ENCODE measurements around the gene PDK2. TPM values are rescaled to one million over a fixed set of nuclear protein-coding genes. Genes with fewer than 3 reads are reported as not detected.
A peak's percentile ranks its signal among the peaks of the same experiment; 100 is the strongest.

PDK2 gene
- total RNA-seq, 1 donor from 2014 or later = 12.6 TPM

DNA sequence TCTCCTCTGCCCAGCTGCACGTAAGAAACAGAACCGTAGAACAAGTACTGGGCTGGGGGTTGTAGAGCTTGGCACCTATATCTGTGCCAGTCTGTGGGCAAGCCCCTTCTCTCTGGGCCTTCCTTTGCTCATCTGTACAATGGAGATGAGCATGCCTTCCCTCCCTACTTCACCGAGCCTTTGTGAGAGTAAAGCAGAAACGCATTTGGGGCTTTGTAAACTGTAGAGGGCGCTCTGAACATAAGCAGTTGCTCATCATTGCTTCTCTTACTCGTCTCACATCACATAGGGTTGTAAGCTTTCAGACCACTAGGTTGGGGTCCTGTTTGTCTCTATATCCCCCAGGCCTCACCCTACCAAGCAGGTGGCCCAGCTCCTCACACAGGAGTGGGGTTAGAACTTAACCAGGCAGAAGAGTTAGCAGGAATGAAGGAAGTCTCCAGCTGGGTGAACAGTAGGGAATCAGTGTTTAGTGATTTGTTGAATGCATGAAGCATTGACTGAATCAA is 19.8 kb downstream of the PDK2 start:
- no peak overlapping the region for H3K4me3 ChIP-seq
- Mint-ChIP-seq H3K36me3 (peaks cover 9% of the 10 kb centered on the region), H3K27me3 (ENCODE audit: insufficient read depth, low read depth) (peaks cover 16% of the 10 kb centered on the region), H3K27ac (peak overlapping the region; percentile 9), H3K9me3 (no peaks in the 10 kb centered on the region), H3K4me3 (peak overlapping the region; percentile 5), H3K4me1 (peaks cover 38% of the 10 kb centered on the region)
- H3K27me3 ChIP-seq = peaks cover 27% of the 10 kb centered on the region
- TF ChIP-seq, protein P1, sequence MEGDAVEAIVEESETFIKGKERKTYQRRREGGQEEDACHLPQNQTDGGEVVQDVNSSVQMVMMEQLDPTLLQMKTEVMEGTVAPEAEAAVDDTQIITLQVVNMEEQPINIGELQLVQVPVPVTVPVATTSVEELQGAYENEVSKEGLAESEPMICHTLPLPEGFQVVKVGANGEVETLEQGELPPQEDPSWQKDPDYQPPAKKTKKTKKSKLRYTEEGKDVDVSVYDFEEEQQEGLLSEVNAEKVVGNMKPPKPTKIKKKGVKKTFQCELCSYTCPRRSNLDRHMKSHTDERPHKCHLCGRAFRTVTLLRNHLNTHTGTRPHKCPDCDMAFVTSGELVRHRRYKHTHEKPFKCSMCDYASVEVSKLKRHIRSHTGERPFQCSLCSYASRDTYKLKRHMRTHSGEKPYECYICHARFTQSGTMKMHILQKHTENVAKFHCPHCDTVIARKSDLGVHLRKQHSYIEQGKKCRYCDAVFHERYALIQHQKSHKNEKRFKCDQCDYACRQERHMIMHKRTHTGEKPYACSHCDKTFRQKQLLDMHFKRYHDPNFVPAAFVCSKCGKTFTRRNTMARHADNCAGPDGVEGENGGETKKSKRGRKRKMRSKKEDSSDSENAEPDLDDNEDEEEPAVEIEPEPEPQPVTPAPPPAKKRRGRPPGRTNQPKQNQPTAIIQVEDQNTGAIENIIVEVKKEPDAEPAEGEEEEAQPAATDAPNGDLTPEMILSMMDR (IDR thresholded peaks at IDR 0.05) = peak; percentile 76
- no peak for TF ChIP-seq EZH2 (IDR thresholded peaks at IDR 0.05)
- no peak overlapping the region for H3K27ac ChIP-seq
- no peaks in the 10 kb centered on the region for H3K9me3 ChIP-seq (ENCODE audit: low read depth)
- peak; percentile 85 for DNase-seq (ENCODE audit: low spot score)
- no peak overlapping the region for H3K4me2 ChIP-seq
- no peaks in the 10 kb centered on the region for H3K79me2 ChIP-seq (ENCODE audit: low read depth)
- peaks cover 28% of the 10 kb centered on the region for H3K4me1 ChIP-seq
- H3K9ac ChIP-seq = no peak overlapping the region
- H3K36me3 ChIP-seq = no peaks in the 10 kb centered on the region
- peaks cover 4% of the 10 kb centered on the region for H4K20me1 ChIP-seq (ENCODE audit: low read depth)
- H3F3A ChIP-seq (ENCODE audit: low read depth) = peaks cover 43% of the 10 kb centered on the region
- no peak overlapping the region for H2AFZ ChIP-seq (replicated peaks)

DNA sequence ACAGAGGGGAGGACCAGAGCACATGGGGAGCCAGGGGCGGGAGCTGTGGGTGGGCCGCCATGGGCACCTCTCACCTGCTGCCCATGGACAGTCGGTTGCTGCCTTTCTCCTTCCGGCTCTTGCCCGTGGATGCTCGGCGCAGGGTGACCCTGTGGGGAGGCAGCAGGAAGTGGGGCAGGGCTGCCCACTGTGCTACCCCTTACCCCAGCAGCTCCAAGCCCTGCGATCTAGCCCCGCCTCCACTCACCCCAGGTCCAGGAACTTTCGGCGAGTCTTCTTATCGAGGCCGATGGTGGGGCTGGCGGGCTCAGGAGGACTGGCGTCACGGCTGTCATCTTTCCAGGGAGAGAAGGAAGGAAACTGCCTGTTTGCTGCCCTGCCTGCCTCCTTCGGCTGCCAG is 20.6 kb downstream of the PDK2 start:
- Histone ChIP-seq H3K4me3 (no peak overlapping the region), H3K79me2 (ENCODE audit: low read depth) (no peaks in the 10 kb centered on the region)
- no peak overlapping the region for H3K27ac Mint-ChIP-seq

DNA sequence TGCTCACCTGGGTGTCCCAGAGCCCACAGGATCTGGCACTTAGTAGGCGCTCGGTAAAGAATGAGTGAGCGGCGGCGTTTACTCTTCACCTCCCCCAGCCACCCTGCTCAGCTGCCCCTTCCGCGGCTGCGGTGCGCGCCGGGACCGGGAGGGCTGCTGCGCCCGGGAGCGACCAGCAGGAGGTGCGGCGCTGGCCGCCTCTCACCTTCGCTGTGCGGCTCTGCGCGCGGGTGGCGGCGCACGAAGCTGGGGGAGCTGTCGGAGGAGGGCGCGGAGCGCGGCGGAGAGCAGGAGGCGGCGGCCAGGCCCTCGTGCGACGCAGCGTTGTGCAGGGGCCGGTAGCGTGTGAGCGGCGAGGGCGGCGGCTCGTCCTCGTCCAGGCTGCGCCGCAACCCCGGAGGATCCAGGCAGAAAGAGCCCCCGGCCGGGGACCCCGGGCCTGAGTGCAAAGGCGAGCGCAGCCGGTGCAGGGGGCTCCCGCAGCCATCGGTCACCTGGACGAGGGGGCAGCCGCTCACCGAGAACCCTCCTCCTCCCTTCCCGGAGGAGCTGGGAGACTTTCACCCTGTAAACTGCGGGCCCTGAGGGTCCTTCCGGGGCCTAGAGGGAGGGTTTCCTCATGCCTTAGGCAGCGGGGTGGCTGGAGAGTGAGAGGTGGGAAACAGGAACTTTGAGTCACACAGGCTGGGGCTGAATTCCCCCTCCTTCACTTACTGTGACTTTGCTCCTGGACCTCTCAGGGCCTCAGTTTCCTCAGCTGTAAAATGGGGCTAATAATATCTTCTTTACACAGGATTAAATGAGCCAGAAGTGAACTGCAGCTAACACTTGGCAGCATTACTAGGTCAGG is 22.3 kb downstream of the PDK2 start:
- Histone ChIP-seq H3K9me3 (ENCODE audit: low read depth) (no peaks in the 10 kb centered on the region), H3K79me2 (ENCODE audit: low read depth) (no peaks in the 10 kb centered on the region), H3K4me2 (peak overlapping the region; percentile 66), H2AFZ (replicated peaks) (peak overlapping the region; percentile 66), H3K4me3 (no peak overlapping the region), H3K27ac (no peak overlapping the region), H4K20me1 (ENCODE audit: low read depth) (peaks cover 5% of the 10 kb centered on the region), H3K36me3 (no peaks in the 10 kb centered on the region), H3K4me1 (peaks cover 22% of the 10 kb centered on the region), H3K27me3 (peaks cover 29% of the 10 kb centered on the region), H3F3A (ENCODE audit: low read depth) (peaks cover 43% of the 10 kb centered on the region), H3K9ac (no peak overlapping the region)
- DNase-seq (ENCODE audit: low spot score) = peak; percentile 92
- Mint-ChIP-seq H3K27me3 (ENCODE audit: insufficient read depth, low read depth) (peaks cover 16% of the 10 kb centered on the region), H3K4me3 (no peak overlapping the region), H3K36me3 (peaks cover 15% of the 10 kb centered on the region), H3K9me3 (no peaks in the 10 kb centered on the region), H3K4me1 (peaks cover 33% of the 10 kb centered on the region), H3K27ac (no peak overlapping the region)
- TF ChIP-seq EZH2 (IDR thresholded peaks at IDR 0.05) (peak; percentile 63), EZH2phosphoT487 (IDR thresholded peaks at IDR 0.05) (no peak)
- TF ChIP-seq, protein P1 (IDR thresholded peaks at IDR 0.05) = peak; percentile 66

More for the DNA sequence above, 20.6 kb downstream of the PDK2 start:
- H3K4me1 ChIP-seq = peaks cover 28% of the 10 kb centered on the region
- H3K36me3 ChIP-seq = no peaks in the 10 kb centered on the region
- peaks cover 4% of the 10 kb centered on the region for H4K20me1 ChIP-seq (ENCODE audit: low read depth)
- H3K27ac ChIP-seq = no peak overlapping the region
- H3F3A ChIP-seq (ENCODE audit: low read depth) = peaks cover 43% of the 10 kb centered on the region
- Mint-ChIP-seq H3K9me3 (no peaks in the 10 kb centered on the region), H3K27me3 (ENCODE audit: insufficient read depth, low read depth) (peaks cover 16% of the 10 kb centered on the region), H3K4me3 (no peak overlapping the region), H3K36me3 (peaks cover 9% of the 10 kb centered on the region), H3K4me1 (peaks cover 36% of the 10 kb centered on the region)
- H2AFZ ChIP-seq (replicated peaks) = no peak overlapping the region
- TF ChIP-seq, protein P1 (IDR thresholded peaks at IDR 0.05) = no peak
- TF ChIP-seq EZH2phosphoT487 (IDR thresholded peaks at IDR 0.05) (no peak), EZH2 (IDR thresholded peaks at IDR 0.05) (no peak)
- DNase-seq (ENCODE audit: low spot score) = no peak
- H3K9ac ChIP-seq = no peak overlapping the region
- no peaks in the 10 kb centered on the region for H3K9me3 ChIP-seq (ENCODE audit: low read depth)
- no peak overlapping the region for H3K4me2 ChIP-seq
- H3K27me3 ChIP-seq = peaks cover 29% of the 10 kb centered on the region

Measured in neural progenitor cell (in vitro differentiated cells).